ENCODE results near the gene IRAK1. TPM values are rescaled to one million over a fixed set of nuclear protein-coding genes. Genes with fewer than 3 reads are reported as not detected.

The IRAK1 gene
- total RNA-seq, 4 donors from 2014 or later, result 33.0 to 84.7 (median 41.6) TPM

GRCh38 chrX:153965406-153965805 lies 54.3 kb downstream of the IRAK1 start:
- Histone ChIP-seq H3K4me1 (peaks cover 2 to 58% (median 34%) of the 10 kb centered on the region in 3 donors), H3K27me3 (no peaks in the 10 kb centered on the region), H3K9me3 (no peaks in the 10 kb centered on the region), H3K36me3 (peaks cover 0 to 40% of the 10 kb centered on the region in 2 donors), H3K27ac (peak overlapping the region in 2 of 4 donors; percentile 97 to 99), H3K4me3 (no peak overlapping the region)
- no peak for ATAC-seq
- no peak for TF ChIP-seq POLR2A (IDR thresholded peaks at IDR 0.05)
- TF ChIP-seq EP300 (IDR thresholded peaks at IDR 0.05), result no peak
- no peak for TF ChIP-seq POLR2AphosphoS5 (IDR thresholded peaks at IDR 0.05)
- TF ChIP-seq CTCF (IDR thresholded peaks at IDR 0.05), result no peak
- WGBS, 2 donors (ENCODE audit: low coverage in 1 of 2), result no CpG with 5 or more reads among the region's 5 CpGs

- no peak overlapping the region for H3K4me3 ChIP-seq
- H3K4me1 ChIP-seq, result peaks cover 2 to 50% (median 28%) of the 10 kb centered on the region in 3 donors
- no CpG with 5 or more reads among the region's 14 CpGs for WGBS, 2 donors (ENCODE audit: low coverage in 1 of 2)
- peaks cover 0 to 53% of the 10 kb centered on the region in 2 donors for H3K36me3 ChIP-seq
- no peaks in the 10 kb centered on the region for H3K27me3 ChIP-seq
- no peak for TF ChIP-seq CTCF (IDR thresholded peaks at IDR 0.05)
- TF ChIP-seq POLR2A (IDR thresholded peaks at IDR 0.05), result no peak
- no peak for TF ChIP-seq POLR2AphosphoS5 (IDR thresholded peaks at IDR 0.05)
- no peak for TF ChIP-seq EP300 (IDR thresholded peaks at IDR 0.05)
- ATAC-seq, result no peak
- no peak overlapping the region for H3K27ac ChIP-seq
- H3K9me3 ChIP-seq, result no peaks in the 10 kb centered on the region
Observed at GRCh38 chrX:153964105-153964504, 55.6 kb downstream of the IRAK1 start.

GRCh38 chrX:153963546-153963945 lies 56.2 kb downstream of the IRAK1 start:
- Histone ChIP-seq H3K36me3 (peaks cover 0 to 58% of the 10 kb centered on the region in 2 donors), H3K27me3 (no peaks in the 10 kb centered on the region), H3K9me3 (no peaks in the 10 kb centered on the region), H3K4me3 (no peak overlapping the region), H3K4me1 (peaks cover 2 to 45% (median 23%) of the 10 kb centered on the region in 3 donors), H3K27ac (no peak overlapping the region)
- WGBS, 2 donors (ENCODE audit: low coverage in 1 of 2), result 60% methylated on average over 1 of the region's 12 CpGs; no CpG with 5 or more reads in 1 of the 2 donors
- ATAC-seq, result no peak
- TF ChIP-seq POLR2AphosphoS5 (IDR thresholded peaks at IDR 0.05), result no peak
- no peak for TF ChIP-seq EP300 (IDR thresholded peaks at IDR 0.05)
- no peak for TF ChIP-seq POLR2A (IDR thresholded peaks at IDR 0.05)
- TF ChIP-seq CTCF (IDR thresholded peaks at IDR 0.05), result no peak

- Histone ChIP-seq H3K36me3 (peaks cover 0 to 81% of the 10 kb centered on the region in 2 donors), H3K4me1 (peaks cover 0 to 22% (median 5%) of the 10 kb centered on the region in 3 donors), H3K27ac (peak overlapping the region in 2 of 4 donors; percentile 17 to 22), H3K27me3 (no peaks in the 10 kb centered on the region), H3K4me3 (no peak overlapping the region), H3K9me3 (no peaks in the 10 kb centered on the region)
- no peak for TF ChIP-seq CTCF (IDR thresholded peaks at IDR 0.05)
- no peak for TF ChIP-seq POLR2AphosphoS5 (IDR thresholded peaks at IDR 0.05)
- no peak for TF ChIP-seq POLR2A (IDR thresholded peaks at IDR 0.05)
- no peak for TF ChIP-seq EP300 (IDR thresholded peaks at IDR 0.05)
- 60% methylated on average over 4 of the region's 11 CpGs; no CpG with 5 or more reads in 1 of the 2 donors for WGBS, 2 donors (ENCODE audit: low coverage in 1 of 2)
- no peak for ATAC-seq
Observed at GRCh38 chrX:153961292-153961691, 58.4 kb downstream of the IRAK1 start.

GRCh38 chrX:153960786-153961185 lies 58.9 kb downstream of the IRAK1 start:
- Histone ChIP-seq H3K4me1 (peaks cover 0 to 17% (median under 1%) of the 10 kb centered on the region in 3 donors), H3K36me3 (peaks cover 0 to 86% of the 10 kb centered on the region in 2 donors), H3K4me3 (no peak overlapping the region), H3K27me3 (no peaks in the 10 kb centered on the region), H3K9me3 (no peaks in the 10 kb centered on the region), H3K27ac (peak overlapping the region in 1 of 4 donors; percentile 17)
- TF ChIP-seq CTCF (IDR thresholded peaks at IDR 0.05) (no peak), EP300 (IDR thresholded peaks at IDR 0.05) (no peak), POLR2A (IDR thresholded peaks at IDR 0.05) (no peak), POLR2AphosphoS5 (IDR thresholded peaks at IDR 0.05) (no peak)
- ATAC-seq, result no peak
- WGBS, 2 donors (ENCODE audit: low coverage in 1 of 2), result 85 to 97% methylated on average over 5 to 6 of the region's 22 CpGs

Measured in gastroesophageal sphincter (tissue), 4 donors.